ENCODE measurements around the gene PRDM16. TPM values are rescaled to one million over a fixed set of nuclear protein-coding genes. Genes with fewer than 3 reads are reported as not detected.

PRDM16 gene
- total RNA-seq, 1 experiment from 2014 or later, result 1.4 TPM

DNA sequence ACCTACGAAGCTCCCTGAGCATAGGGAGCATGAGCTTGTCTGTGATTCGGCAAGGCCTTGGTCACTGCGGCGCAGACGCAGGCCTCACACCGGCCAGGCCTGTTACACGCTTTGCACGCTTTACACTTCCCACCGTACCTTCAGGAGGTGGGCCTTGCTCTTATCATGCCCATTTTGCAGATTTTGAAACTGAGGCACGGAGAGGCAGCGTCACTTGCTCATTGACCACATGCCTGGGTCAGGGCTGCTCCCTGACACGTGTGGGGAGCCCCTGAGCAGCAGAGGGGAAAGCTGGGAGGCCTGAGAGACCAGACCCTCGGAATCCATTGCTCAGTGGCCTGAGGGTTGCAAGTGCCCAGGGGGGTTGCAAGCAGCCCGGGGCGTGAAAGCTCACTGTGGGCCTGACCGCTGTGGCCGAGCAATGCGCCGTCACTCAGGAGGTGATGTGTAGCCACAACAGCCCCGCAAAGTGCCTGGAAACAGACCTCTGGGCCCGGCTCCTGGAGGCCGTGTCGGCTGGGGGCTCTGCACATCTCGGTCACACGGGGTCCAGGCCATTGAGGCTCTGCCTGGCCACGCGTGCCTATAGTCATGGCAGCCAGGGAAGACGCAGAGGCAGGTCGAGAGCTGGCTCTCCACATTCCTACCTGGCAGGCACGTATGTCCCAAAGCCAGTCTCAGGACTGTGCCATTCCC is 392.4 kb downstream of the PRDM16 start:
- Histone ChIP-seq H3K4me1 (peaks cover 13% of the 10 kb centered on the region), H3K36me3 (no peaks in the 10 kb centered on the region), H3K27me3 (peaks cover 38% of the 10 kb centered on the region), H3K27ac (no peak overlapping the region), H3K4me3 (no peak overlapping the region), H3K9me3 (replicated peaks) (no peaks in the 10 kb centered on the region)
- no peak for DNase-seq

DNA sequence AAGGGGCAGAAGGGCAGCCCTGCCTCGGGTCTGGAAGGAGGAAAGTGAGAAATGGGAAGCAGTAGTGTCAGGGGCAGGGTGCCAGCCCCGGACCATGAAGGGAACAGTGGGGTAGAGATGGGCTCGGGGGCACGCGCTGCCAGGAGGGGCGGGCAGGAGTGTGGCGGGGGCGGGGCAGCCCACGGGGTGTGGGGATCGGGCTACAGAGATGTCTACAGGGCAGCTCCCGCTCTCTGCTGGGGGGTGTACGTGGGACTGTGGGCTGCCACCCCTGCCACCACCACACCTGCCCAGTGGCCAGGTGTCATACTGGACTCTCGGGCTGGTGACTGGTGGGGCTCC is 392.9 kb downstream of the PRDM16 start:
- no peak overlapping the region for H3K27ac ChIP-seq
- H3K27me3 ChIP-seq, result peaks cover 43% of the 10 kb centered on the region
- peaks cover 13% of the 10 kb centered on the region for H3K4me1 ChIP-seq
- DNase-seq, result no peak
- no peaks in the 10 kb centered on the region for H3K36me3 ChIP-seq
- no peaks in the 10 kb centered on the region for H3K9me3 ChIP-seq (replicated peaks)
- no peak overlapping the region for H3K4me3 ChIP-seq

DNA sequence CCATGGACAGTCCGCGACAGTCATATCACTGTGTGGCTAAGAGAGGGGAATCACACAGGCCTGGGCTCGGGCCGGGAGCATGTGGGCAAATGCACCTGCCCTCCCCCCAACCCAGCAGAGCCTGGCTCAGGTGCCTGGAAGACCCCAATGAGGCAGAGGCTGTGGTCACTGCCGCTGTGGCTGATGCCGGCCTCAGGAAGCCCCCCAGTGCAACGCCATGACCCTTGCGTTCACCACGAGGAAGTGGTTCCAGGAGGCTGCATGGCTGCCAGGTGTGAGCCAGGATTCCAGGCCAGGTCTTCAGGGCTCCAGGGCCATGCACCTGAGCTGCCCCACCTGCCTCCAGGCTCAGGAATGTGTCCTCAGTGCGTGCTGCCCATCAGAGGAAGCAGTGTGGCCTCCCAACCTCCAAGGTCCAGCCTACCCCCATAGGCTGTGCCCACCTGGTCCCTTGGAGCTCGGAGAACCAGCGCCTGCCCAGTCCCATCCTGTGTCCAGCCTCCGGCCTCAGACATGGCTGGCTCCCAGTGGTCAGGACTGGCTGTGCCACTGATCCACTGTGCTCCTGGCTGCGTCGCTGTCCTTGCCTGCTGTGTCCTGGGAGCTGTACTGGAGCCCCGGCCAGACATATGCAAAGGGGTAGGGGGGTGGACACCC is 393.5 kb downstream of the PRDM16 start:
- peaks cover 48% of the 10 kb centered on the region for H3K27me3 ChIP-seq
- H3K27ac ChIP-seq, result no peak overlapping the region
- H3K36me3 ChIP-seq, result no peaks in the 10 kb centered on the region
- H3K4me3 ChIP-seq, result no peak overlapping the region
- no peak for DNase-seq
- no peaks in the 10 kb centered on the region for H3K9me3 ChIP-seq (replicated peaks)
- peaks cover 13% of the 10 kb centered on the region for H3K4me1 ChIP-seq

DNA sequence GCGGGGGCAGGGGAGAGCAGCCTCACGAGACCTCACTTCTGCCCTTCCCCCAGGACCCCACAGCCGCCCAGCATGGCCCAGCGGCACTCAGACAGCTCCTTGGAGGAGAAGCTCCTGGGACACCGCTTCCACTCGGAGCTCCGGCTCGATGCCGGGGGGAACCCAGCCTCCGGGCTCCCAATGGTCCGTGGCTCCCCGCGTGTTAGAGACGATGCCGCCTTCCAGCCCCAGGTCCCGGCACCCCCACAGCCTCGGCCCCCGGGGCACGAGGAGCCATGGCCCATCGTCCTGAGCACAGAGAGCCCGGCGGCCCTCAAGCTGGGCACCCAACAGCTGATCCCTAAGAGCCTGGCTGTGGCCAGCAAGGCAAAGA is 394.0 kb downstream of the PRDM16 start:
- H3K36me3 ChIP-seq, result no peaks in the 10 kb centered on the region
- no peaks in the 10 kb centered on the region for H3K9me3 ChIP-seq (replicated peaks)
- no peak for DNase-seq
- no peak overlapping the region for H3K27ac ChIP-seq
- peaks cover 53% of the 10 kb centered on the region for H3K27me3 ChIP-seq
- H3K4me1 ChIP-seq, result peaks cover 8% of the 10 kb centered on the region
- no peak overlapping the region for H3K4me3 ChIP-seq

DNA sequence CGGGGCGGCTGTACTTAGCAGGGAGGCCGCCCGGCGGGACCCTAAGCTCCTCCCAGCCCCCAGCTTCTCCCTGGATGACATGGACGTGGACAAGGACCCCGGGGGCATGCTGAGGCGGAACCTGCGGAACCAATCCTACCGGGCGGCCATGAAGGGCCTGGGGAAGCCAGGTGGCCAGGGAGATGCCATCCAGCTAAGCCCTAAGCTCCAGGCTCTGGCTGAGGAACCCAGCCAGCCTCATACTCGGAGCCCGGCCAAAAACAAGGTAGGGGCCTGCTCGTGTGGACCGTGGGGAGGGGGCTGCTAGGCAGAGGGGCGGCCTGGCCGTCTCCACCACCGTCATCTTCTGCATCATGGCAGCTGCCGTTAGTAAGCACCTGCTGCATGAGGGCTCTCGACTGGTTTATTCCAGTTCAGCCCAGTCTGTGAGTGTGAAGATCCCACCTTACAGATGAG is 394.4 kb downstream of the PRDM16 start:
- DNase-seq, result no peak
- H3K4me1 ChIP-seq, result peaks cover 4% of the 10 kb centered on the region; the same call in 1 of the 2 replicates
- no peaks in the 10 kb centered on the region for H3K9me3 ChIP-seq (replicated peaks)
- no peaks in the 10 kb centered on the region for H3K36me3 ChIP-seq
- peaks cover 56% of the 10 kb centered on the region for H3K27me3 ChIP-seq
- H3K27ac ChIP-seq, result no peak overlapping the region
- no peak overlapping the region for H3K4me3 ChIP-seq

DNA sequence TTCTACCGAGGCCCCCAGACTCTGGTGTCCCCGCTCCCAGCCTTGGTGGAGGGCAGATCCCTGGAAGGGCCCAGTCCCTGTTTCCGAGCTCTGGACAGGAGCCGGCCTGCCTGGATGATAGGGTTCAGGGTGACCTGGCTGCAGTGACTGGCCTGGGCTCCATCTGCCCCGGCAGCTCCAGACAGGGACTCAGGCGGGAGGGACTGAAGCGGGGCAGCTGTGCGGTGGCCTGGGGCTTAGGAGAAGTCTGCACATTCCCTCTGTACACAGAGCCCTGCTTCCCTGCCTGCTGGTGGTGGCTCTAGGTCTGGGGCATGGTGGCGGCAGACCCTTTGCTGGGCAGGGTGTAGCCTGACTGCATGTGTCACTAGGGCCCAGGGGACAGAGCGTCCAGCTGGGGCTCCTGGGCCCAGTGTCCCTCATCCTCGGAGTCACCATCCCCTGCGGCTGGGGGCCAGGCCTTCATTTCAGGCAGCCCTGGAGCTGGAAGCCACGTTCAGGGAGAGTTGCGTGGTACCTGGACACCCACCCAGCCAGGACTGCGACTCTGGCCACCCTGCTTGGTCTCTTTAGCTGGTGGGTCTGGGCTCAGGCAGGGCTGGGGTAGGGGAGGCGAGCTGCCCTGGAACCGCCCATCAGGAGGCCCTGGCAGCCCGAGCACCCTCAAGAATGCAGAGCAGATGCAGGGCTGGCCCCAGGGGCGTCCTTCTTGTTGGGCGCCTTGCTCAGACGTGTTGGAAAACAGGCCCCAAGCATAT is 395.1 kb downstream of the PRDM16 start:
- H3K4me1 ChIP-seq, result no peaks in the 10 kb centered on the region
- no peaks in the 10 kb centered on the region for H3K9me3 ChIP-seq (replicated peaks)
- no peak for DNase-seq
- no peaks in the 10 kb centered on the region for H3K36me3 ChIP-seq
- no peak overlapping the region for H3K27ac ChIP-seq
- H3K4me3 ChIP-seq, result no peak overlapping the region
- peaks cover 54% of the 10 kb centered on the region for H3K27me3 ChIP-seq

DNA sequence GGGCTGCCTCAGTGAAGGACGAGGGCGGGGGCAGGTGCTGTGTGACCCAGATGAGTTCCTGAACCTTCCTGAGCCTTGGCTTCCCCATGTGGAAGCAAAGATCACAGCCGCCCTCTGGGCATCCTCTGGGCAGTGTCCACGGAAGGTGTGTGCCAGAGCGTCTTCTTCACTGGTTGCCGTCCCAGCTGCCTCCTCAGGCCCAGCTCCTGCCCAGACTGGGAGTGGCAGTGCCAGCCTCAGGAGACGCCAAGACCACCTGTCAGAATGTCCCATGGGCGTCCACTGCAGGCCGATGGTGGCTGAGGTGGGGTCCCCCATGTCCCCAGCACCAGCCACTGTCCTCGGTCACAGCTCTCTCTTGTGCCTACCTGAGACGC is 395.6 kb downstream of the PRDM16 start:
- H3K9me3 ChIP-seq (replicated peaks), result no peaks in the 10 kb centered on the region
- no peaks in the 10 kb centered on the region for H3K4me1 ChIP-seq
- H3K27ac ChIP-seq, result no peak overlapping the region
- no peak overlapping the region for H3K4me3 ChIP-seq
- no peak for DNase-seq
- peaks cover 50% of the 10 kb centered on the region for H3K27me3 ChIP-seq
- H3K36me3 ChIP-seq, result no peaks in the 10 kb centered on the region

DNA sequence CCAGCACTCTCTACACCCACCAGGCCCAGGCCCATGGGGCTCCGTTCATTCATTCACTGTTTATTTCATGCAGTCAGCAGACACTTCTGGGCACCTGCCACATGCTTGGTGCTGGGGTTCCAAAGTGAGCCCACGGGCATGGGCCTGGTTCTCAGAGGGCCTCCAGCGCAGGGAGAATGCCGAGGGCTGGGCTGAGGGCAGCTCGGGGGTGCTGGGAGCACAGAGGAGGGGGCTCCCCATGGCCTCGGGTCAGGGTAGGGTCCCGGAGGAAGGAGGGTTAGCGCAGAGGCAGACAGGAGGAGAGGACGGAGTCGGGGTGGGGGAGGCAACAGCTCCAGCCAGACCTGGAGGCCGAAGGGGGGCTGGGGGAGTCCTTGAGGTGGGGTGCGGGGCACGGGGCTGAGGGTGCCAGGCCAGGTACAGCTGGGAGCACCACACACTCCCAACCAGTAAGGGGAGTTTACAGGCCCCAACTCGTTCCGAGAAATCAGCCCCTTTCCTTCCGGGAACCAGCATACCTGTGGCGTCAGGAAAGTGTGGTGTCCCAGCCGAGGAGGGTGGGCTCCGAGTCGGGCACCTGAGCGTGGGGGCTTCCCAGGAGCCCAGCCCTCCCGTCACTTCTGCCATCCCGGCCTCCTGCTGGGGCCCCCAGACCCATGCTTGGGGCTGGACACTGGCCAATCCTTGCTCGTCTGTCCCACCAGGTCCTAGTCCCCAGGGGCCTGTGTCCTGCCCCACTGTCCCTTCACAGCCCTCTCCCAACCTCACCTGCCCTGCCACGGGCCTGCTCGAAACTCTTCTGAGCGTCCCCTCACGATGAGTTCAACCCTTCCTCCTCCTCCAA is 396.3 kb downstream of the PRDM16 start:
- H3K4me3 ChIP-seq, result no peak overlapping the region
- no peaks in the 10 kb centered on the region for H3K9me3 ChIP-seq (replicated peaks)
- no peaks in the 10 kb centered on the region for H3K36me3 ChIP-seq
- H3K27me3 ChIP-seq, result peaks cover 43% of the 10 kb centered on the region
- H3K4me1 ChIP-seq, result no peaks in the 10 kb centered on the region
- DNase-seq, result no peak
- no peak overlapping the region for H3K27ac ChIP-seq

DNA sequence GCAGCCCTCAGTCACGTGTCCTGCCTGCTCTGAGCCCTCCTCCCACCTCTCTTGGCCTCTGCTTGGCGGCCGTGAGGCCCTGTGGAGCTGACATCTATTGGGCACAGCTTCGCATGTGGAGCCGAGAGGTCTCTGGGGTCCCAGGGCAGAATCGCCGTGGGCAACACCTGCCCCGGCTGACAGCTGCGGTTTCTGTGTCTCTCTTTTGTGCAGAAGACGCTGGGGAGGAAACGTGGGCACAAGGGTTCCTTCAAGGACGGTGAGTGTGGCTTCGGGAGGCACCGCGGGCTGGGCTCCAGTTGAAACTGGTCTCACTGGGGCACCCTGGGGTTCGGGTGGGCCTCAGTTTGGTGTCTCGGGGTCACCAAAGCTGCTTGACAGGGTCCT is 396.9 kb downstream of the PRDM16 start:
- peaks cover under 1% of the 10 kb centered on the region; the same call in 1 of the 2 replicates for H3K4me1 ChIP-seq
- H3K9me3 ChIP-seq (replicated peaks), result no peaks in the 10 kb centered on the region
- peaks cover 39% of the 10 kb centered on the region for H3K27me3 ChIP-seq
- no peak for DNase-seq
- H3K36me3 ChIP-seq, result no peaks in the 10 kb centered on the region
- no peak overlapping the region for H3K27ac ChIP-seq
- H3K4me3 ChIP-seq, result no peak overlapping the region

DNA sequence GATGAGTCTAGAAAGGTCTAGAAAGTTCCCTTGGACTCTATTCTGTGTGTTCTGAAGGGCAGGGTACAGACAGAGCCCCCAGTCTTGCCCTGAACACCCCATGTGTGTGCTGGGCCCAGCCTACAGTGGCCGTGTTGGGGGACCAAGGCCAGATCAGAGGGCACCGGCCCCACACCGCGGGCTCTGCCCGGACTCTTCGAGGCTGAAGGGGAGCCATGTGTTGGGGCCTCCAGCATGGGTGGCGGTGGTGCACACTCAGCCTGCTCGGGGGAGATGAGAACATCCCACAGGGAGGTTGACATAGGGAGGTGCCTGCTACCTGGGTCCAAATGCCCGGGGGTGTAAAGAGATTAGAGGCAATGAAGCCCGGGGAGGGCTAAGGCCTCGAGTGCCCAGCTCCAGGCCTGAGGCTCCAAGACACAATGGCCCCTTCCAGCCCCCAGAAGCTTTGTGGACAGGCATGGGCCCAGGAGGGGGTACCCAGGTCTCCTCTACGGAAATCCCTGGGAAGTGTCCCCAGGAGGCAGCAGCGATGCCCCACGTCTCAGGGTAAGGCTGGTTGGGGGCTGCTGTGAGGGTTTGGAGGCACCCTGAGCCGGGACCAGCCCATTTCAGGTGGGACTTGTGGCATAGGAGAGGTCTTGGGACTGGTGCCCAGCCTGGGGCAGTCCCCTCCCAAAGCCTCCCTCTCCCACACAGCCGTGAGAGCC is 397.5 kb downstream of the PRDM16 start:
- Histone ChIP-seq H3K4me1 (peaks cover 6% of the 10 kb centered on the region), H3K4me3 (no peak overlapping the region), H3K27ac (no peak overlapping the region), H3K36me3 (no peaks in the 10 kb centered on the region), H3K9me3 (replicated peaks) (no peaks in the 10 kb centered on the region), H3K27me3 (peaks cover 34% of the 10 kb centered on the region)
- no peak for DNase-seq

DNA sequence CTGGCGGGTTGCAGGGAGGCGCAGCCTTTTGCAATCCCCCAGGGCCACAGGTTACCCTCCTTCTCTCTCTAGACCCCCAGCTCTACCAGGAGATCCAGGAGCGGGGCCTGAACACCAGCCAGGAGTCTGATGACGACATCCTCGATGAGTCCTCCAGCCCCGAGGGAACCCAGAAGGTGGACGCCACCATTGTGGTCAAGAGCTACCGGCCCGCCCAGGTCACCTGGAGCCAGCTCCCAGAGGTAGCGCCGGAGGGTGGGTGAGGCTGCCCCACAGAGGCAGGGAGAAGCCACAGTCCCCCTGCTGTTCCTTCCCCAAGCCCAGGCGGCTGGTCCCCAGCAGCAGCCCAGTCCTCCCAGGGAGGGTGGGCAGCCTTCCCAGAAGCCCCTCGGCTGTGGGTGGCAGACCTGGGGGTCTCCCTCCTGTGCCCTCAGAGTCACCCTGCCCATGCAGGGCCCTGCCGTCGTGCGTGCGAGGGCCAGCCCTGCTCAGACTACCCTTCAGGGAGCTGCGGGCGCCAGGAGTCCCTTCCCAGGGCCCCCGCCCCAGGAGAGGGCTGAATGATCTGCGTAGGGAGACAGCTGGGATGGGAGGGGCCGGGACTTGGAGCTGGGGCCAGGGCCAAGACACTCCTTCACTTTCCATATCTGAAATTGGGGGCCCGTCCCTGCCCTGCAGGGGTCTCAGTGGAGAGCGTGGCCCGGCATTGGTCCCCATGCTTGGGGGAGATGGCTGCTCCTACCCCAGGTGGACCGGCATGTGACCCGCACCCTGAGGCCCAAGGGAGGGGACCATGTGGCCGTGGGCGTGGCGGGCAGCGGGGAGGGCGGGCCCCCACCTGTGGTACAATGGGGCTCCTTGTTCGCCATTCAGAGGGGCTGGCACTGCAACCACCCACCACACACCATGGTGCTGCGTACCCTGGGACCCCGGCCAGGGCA is 398.4 kb downstream of the PRDM16 start:
- H3K4me1 ChIP-seq, result peaks cover 11% of the 10 kb centered on the region
- H3K4me3 ChIP-seq, result no peak overlapping the region
- no peak for DNase-seq

DNA sequence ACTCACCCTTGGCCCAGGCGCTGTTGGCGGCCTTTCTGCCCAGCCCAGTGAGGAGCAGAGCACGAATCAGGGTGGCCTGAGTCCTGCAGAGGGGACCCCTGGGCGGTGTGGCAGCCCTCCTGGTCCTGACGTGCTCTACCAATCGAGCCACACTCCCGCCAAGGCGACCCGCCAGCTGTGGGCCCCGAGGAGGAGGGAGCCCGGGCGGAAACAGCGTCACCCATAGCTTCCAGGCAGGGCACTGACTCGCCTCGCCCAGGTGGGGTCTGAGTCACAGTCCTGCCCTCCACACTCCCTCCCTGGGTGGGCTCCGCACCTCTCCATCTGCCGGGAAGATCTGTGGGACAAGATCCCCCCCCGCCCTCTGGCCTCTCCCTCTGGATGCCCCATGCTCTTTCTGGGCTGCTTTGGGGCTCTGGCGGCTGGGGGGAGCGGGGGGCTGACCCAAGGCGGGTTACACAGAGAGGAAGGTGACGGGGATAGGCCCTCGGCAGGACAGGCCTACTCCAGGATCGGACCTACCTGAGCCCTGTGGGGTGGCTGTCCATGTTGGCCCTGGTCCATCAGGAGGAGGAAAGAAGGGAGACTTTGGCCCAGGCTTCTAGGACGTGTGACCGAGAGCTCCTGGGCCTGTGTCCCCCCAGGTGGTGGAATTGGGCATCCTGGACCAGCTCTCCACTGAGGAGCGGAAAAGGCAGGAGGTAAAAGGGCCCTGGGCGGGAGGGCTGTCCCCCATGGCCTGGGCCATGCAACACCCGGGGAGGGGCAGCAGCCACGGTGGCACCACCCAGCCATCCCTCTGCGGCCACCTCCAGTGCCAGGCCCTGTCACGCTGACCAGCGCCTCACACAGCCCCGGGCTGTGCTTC is 399.5 kb downstream of the PRDM16 start:
- Histone ChIP-seq H3K9me3 (replicated peaks) (no peaks in the 10 kb centered on the region), H3K27ac (no peak overlapping the region), H3K36me3 (no peaks in the 10 kb centered on the region), H3K27me3 (peaks cover 29% of the 10 kb centered on the region), H3K4me3 (no peak overlapping the region), H3K4me1 (peaks cover 17% of the 10 kb centered on the region)
- no peak for DNase-seq

More for the DNA sequence above, 398.4 kb downstream of the PRDM16 start:
- Histone ChIP-seq H3K27ac (no peak overlapping the region), H3K27me3 (peaks cover 34% of the 10 kb centered on the region), H3K9me3 (replicated peaks) (no peaks in the 10 kb centered on the region), H3K36me3 (no peaks in the 10 kb centered on the region)
